Kidney (tissue), 14 donors: Measurements from ENCODE around the gene RAPGEF4. TPM values are rescaled to one million over a fixed set of nuclear protein-coding genes. Genes with fewer than 3 reads are reported as not detected.

ENCODE experiments used
- DNase-seq, 5 donors: peaks; one replicate each; pipeline ENCODE4 v3.0.0-alpha.2; 2013 to 2020
- FAIRE-seq: peaks from 2 replicates; lab custom pipeline; 2012; peaks lifted over from hg19 to GRCh38; lab: Jason Lieb, UNC
- H3K27ac ChIP-seq, 2 donors: one replicate each; pipeline ENCODE4 v1.7.0; 2013; ENCODE audit warnings: low read depth in 2 of 2, low read length in 2 of 2, inconsistent platforms in 1 of 2
- H3K27me3 ChIP-seq: one replicate; pipeline ENCODE4 v1.7.1; 2013; ENCODE audit warnings: low read length, inconsistent platforms; ENCODE audit not compliant: control insufficient read depth, insufficient read depth
- H3K36me3 ChIP-seq, 3 donors: one replicate each; pipeline versions ENCODE4 v1.7.0 to v1.7.1; 2013; ENCODE audit warnings: low read length in 3 of 3, control low read depth in 1 of 3, inconsistent platforms in 1 of 3; ENCODE audit not compliant: insufficient read depth in 3 of 3, control insufficient read depth in 2 of 3
- H3K4me1 ChIP-seq, 3 donors: one replicate each; pipeline versions ENCODE4 v1.7.0 to v1.7.1; 2013; ENCODE audit warnings: low read length in 3 of 3, inconsistent platforms in 1 of 3, low read depth in 1 of 3; ENCODE audit not compliant: control insufficient read depth in 2 of 3, insufficient read depth in 2 of 3
- H3K4me3 ChIP-seq, 3 donors: one replicate each; pipeline versions ENCODE4 v1.7.0 to v1.8.1; 2013; ENCODE audit warnings: low read length in 3 of 3, control low read depth in 1 of 3, inconsistent platforms in 1 of 3
- H3K9ac ChIP-seq, 3 donors: one replicate each; pipeline versions ENCODE4 v1.7.0 to v1.7.1; 2013; ENCODE audit warnings: low read length in 3 of 3, control low read depth in 1 of 3, inconsistent platforms in 1 of 3
- H3K9me3 ChIP-seq, 3 donors: one replicate each; pipeline versions ENCODE4 v1.7.0 to v1.7.1; 2013; ENCODE audit warnings: low read length in 3 of 3, control low read depth in 1 of 3, inconsistent platforms in 1 of 3; ENCODE audit not compliant: control insufficient read depth in 2 of 3, insufficient read depth in 1 of 3
- intact Hi-C: fragments of 100-400 bp; cut with DNase I; formaldehyde crosslinking; loops from one replicate; pipeline ENCODE4 v1.11.1; 2022
- polyA plus RNA-seq: library from polyadenylated mRNA; stranded (reverse); fragments of 350-450 nt; fragmentation: Illumina TruSeq; extraction: RNeasy Lipid Tissue Mini Kit (QIAGEN cat#74804); gene quantifications from one replicate; pipeline ENCODE4 v1.2.3, GENCODE V29; 2014; ENCODE audit warnings: low read depth, low replicate concordance; ENCODE audit not compliant: insufficient read depth
- total RNA-seq: library from RNA; stranded (reverse); fragmentation: NEBNext Ultra II Directional; extraction: Animal tissue kit (Norgen Biotek cat#: 25700); gene quantifications from one replicate; pipeline ENCODE4 v1.2.1, GENCODE V29; 2021
- TF ChIP-seq, protein P1 (sequence below): IDR thresholded peaks from 3 replicates; pipeline ENCODE4 v1.5.1; 2012; ENCODE audit warnings: mild to moderate bottlenecking, moderate library complexity, borderline replicate concordance; ENCODE audit not compliant: insufficient read depth; ENCODE audit errors: extremely low read depth
- donor health status: control.
- donor health status: control.
- donor health status: control.
- donor health status: control.
- donor health status: control.
- donor health status: DM: yes; HTN: yes; CAD: no.
- donor health status: Normal renal cell carcinoma (clear cell type).

RAPGEF4 gene
- total and polyA plus RNA-seq, 2 donors from 2014 or later, result 3.8 to 13.6 TPM

DNA sequence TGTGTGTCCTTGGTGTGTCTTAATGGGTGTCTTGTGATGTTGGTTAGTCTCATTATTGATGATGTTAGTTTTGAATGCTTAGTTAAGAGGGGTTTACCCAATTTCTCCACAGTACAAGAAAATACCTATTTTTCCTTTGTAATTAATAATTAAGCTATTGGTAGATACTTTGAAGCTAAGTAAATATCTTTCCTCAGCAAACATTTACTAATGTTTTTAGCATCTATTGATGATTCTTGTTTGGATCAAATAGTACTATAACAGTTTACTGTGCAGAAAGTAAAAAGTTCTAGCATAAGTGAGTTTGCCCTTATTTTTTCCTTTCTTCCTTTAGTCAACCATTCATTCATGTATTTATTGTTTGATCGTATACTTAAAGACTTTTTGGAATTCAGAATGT lies 359.1 kb downstream of the RAPGEF4 start:
- no peaks in the 10 kb centered on the region for H3K27me3 ChIP-seq
- H3K9ac ChIP-seq, result no peak overlapping the region
- intact Hi-C loops, result no loop called here
- DNase-seq, result no peak
- no peak overlapping the region for H3K4me3 ChIP-seq
- no peaks in the 10 kb centered on the region for H3K36me3 ChIP-seq
- H3K9me3 ChIP-seq, result no peaks in the 10 kb centered on the region
- H3K4me1 ChIP-seq, result no peaks in the 10 kb centered on the region
- TF ChIP-seq, protein P1, sequence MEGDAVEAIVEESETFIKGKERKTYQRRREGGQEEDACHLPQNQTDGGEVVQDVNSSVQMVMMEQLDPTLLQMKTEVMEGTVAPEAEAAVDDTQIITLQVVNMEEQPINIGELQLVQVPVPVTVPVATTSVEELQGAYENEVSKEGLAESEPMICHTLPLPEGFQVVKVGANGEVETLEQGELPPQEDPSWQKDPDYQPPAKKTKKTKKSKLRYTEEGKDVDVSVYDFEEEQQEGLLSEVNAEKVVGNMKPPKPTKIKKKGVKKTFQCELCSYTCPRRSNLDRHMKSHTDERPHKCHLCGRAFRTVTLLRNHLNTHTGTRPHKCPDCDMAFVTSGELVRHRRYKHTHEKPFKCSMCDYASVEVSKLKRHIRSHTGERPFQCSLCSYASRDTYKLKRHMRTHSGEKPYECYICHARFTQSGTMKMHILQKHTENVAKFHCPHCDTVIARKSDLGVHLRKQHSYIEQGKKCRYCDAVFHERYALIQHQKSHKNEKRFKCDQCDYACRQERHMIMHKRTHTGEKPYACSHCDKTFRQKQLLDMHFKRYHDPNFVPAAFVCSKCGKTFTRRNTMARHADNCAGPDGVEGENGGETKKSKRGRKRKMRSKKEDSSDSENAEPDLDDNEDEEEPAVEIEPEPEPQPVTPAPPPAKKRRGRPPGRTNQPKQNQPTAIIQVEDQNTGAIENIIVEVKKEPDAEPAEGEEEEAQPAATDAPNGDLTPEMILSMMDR, result no peak
- no peak for FAIRE-seq
- no peak overlapping the region for H3K27ac ChIP-seq

DNA sequence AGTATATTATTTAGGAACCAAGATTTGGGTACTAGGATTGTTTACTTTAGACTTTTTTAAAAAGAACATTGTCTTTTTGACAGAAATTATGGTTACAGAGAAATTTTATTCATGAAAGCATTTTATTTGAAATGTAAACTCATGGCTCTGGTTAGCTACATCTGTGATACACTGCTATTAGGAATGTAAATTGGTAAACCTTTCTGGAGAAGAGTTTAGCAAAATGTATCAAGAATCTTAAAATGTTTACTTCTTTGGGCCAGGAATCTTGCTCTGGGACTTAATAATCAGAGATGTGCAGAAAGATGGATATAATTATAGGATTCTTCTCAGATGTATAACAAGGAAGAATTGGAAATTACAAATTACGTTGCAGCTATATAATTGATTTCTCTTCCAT lies 359.7 kb downstream of the RAPGEF4 start:
- DNase-seq (no peak), FAIRE-seq (no peak)
- Histone ChIP-seq H3K27ac (no peak overlapping the region), H3K36me3 (no peaks in the 10 kb centered on the region), H3K9me3 (no peaks in the 10 kb centered on the region), H3K4me3 (no peak overlapping the region), H3K4me1 (no peaks in the 10 kb centered on the region), H3K27me3 (no peaks in the 10 kb centered on the region), H3K9ac (no peak overlapping the region)
- TF ChIP-seq, protein P1, result no peak
- intact Hi-C loops, result no loop called here

DNA sequence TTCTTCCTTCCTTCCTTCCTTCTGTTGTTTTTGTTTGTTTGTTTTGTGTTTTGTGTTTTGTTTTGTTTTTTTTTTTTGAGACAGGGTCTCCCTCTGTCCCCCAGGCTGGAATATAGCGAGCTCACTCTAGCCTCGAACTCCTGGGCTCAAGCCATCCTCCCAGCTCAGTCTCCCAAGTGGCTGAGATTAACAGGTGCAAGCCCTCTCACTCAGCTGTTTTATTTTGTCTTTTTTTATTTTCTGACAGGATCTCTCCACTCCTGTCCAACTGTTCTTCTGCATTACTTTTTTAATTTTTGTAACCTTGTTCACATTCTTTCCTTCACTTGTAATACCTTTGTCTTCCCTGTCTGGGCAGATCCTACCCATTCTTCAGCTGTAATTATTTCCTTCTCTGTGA lies 363.6 kb downstream of the RAPGEF4 start:
- H3K9me3 ChIP-seq, result no peaks in the 10 kb centered on the region
- H3K4me1 ChIP-seq, result no peaks in the 10 kb centered on the region
- H3K27ac ChIP-seq, result no peak overlapping the region
- no peak overlapping the region for H3K4me3 ChIP-seq
- intact Hi-C loops, result no loop called here
- TF ChIP-seq, protein P1, result no peak
- H3K9ac ChIP-seq, result no peak overlapping the region
- no peaks in the 10 kb centered on the region for H3K27me3 ChIP-seq
- FAIRE-seq (no peak), DNase-seq (no peak)
- H3K36me3 ChIP-seq, result no peaks in the 10 kb centered on the region

DNA sequence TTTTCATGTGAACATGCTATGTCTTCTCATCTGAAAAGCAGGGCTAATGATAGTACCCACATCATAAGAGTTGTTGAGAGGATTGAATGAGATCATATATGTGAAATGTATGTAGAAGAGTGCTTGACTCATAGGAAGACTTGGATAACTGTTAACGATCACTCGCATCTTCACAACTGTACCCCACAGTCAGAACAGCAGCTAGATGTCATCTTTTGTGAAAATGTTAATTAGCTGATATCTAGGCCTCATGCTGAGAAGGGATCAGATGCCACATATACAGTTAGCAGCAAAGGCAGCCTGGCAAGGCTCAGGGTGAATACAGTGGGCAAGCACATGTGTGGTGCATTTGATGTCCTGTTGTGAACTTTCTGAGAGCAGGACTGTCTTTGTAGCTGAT lies 364.2 kb downstream of the RAPGEF4 start:
- Histone ChIP-seq H3K27ac (no peak overlapping the region), H3K36me3 (no peaks in the 10 kb centered on the region), H3K9ac (no peak overlapping the region), H3K9me3 (no peaks in the 10 kb centered on the region), H3K4me3 (no peak overlapping the region), H3K27me3 (no peaks in the 10 kb centered on the region), H3K4me1 (no peaks in the 10 kb centered on the region)
- no peak for FAIRE-seq
- no peak for DNase-seq
- intact Hi-C loops, result no loop called here
- TF ChIP-seq, protein P1, result no peak
